Activated T-cell treated with anti-CD3 and anti-CD28 coated beads for 24 hours (primary cell): ENCODE results near the gene TRMT1.

Experiments used
- DNase-seq: peaks from one replicate; pipeline ENCODE4 v3.0.0-alpha.2; 2020; ENCODE audit warnings: low read depth

The TRMT1 gene

DNA sequence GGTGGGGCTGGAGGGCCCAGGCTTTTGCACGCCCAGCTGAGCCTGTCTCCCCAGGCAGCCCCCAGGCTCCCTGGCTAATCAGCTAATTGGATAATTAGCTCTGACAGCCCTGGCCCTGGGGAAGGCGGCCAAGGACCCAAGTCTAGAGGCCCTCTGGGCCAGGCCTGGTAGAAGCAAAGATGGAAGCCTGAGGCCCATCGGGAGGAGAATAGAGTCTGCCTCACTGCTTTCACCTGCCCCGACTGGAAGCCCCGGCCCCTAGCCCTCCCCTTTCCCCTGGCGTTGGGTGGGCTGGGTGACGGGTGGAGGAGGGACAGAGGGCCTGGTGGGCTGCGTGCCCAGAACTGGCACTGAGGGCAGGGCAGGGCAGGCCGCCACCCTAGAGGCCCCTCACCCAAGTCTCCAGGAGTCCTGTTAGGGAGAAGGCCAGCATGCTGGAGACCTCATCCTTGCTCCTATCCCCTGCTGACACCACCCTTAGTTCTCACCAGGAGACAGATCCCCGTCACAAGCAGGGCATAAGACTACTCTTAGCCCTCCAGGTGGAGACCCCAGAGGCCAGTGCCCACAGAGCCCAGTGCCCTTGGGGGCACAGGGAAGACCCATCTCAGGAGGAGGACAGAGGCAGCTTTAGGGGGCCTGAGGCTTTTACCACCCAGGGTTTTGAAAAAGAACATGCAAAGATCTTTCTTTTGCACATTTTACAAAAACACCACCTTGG lies 25.9 kb downstream of the TRMT1 start:
- no peak for DNase-seq

GRCh38 chr19:13089857-13090507 lies 26.6 kb downstream of the TRMT1 start:
- DNase-seq: no peak

DNA sequence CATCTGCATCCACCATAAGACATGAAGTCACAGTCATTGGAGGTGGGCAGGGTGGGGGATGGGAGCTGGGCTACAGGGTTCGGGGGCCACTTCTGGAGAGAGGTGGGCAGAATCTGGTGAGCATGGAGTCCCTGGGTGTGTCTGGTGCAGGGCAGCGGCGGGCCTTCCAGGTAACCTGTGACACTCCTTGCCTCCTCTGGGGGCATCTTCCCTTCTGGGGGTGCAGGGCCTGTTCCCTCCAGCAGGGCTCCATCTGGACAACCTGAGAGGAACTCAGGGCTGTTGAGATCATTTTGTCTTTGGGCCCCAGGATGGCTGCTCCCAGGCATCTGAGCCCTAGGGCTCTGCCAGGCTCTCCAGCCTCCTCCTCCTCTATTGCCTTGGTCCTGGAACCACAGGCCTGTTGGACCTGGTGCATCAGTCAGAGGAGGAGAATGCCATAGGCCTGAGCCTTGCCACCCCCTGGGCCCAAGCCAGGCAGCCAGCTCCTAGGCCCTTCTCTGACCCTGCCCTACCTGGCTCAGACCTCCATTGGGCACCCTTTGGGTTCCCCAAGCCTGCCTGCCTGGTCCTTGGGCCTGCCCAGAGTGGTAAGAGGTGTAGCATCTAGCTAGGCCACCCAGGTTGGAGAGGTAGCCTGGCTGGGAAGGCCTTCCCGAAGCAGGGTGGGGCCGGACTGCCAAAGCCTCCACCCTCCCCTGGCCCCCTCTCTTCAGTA lies 27.2 kb downstream of the TRMT1 start:
- no peak for DNase-seq

- no peak for DNase-seq
Measured at GRCh38 chr19:13087795-13088537, 28.6 kb downstream of the TRMT1 start.

DNA sequence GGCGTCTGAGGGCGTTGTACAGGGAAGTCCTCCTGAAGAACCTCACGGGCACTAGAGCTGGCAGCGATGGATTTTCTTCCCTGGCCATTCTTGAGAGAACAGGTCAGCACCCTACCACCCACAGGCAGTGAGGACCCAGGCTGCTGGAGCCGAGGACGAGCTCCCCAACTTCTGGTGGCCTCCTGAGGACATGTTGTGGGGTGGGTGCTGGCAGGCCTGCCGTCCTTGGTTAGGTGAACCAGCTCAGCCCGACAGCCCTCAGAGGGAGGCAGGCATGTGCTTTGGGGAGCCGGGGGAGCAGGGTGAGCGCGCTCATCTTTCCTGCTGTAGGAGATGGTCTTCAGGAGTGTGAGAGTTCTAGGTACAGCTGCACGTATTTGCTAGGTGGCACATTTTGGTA lies 29.2 kb downstream of the TRMT1 start:
- DNase-seq: no peak

- no peak for DNase-seq
Measured at GRCh38 chr19:13086341-13086740, 30.2 kb downstream of the TRMT1 start.

DNA sequence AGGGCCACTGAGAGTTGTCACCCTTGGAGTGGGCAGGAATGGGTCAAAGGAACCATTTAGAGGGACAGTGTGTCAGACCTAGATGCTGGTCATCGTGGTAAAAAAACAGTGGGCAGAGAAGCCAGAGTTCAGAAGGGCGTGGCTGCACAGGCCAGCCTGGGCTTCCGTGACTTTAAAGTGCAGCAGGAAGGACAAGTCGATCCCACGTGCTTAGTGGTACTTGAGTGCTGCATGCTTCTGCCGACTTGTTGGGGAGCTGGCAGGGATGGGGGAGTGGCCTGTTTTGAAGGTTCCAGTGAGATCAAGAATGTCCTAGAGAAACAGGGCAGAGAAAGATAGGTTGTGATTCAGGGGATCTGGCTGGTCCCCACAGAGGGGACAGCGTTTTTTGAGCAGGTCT lies 30.9 kb downstream of the TRMT1 start:
- no peak for DNase-seq

GRCh38 chr19:13083627-13084026 lies 32.9 kb downstream of the TRMT1 start:
- no peak for DNase-seq

- DNase-seq: no peak
Measured at GRCh38 chr19:13083008-13083404, 33.5 kb downstream of the TRMT1 start.

DNA sequence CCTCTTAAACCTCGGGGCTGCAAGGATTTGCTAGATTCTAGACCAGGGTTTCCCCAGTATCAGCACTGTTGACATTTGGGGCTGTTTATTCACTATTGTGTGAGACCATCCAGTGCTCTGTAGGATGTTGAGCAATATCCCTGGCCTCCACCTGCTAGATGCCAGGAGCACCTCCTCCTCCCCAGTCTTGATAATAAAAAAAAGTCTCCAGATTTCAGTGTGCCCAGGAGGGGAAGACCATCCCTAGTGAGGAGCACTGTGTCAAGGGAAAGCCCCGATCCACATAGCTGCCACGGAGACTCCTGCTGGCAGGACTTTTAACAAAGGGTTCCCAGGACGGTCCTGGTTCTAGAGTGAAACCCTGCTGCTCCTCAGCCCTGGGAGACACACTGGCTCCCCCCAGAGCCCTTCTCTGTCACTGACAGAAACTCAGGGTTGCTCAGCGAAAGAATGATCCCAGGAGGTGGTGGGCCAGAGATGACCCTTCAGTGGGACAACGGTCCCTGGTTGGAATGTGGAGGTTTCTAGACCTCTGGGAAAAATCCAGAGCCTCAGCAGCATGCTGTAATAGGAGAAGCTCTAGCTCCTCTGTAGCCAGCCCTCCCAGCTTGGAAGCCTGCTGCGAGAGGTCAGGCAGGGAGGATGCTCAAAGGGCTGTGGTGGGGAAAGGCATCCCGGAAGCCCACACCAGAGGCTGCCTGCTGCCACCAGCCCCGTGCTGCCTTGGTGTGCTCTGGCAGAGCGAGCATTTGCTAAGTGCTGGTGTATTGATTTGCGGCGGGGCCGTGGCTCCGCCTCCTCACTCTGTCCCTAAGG lies 34.1 kb downstream of the TRMT1 start:
- DNase-seq: no peak

- DNase-seq: no peak
Measured at GRCh38 chr19:13079542-13079986, 37.0 kb downstream of the TRMT1 start.

GRCh38 chr19:13078897-13079541 lies 37.5 kb downstream of the TRMT1 start:
- DNase-seq: no peak

DNA sequence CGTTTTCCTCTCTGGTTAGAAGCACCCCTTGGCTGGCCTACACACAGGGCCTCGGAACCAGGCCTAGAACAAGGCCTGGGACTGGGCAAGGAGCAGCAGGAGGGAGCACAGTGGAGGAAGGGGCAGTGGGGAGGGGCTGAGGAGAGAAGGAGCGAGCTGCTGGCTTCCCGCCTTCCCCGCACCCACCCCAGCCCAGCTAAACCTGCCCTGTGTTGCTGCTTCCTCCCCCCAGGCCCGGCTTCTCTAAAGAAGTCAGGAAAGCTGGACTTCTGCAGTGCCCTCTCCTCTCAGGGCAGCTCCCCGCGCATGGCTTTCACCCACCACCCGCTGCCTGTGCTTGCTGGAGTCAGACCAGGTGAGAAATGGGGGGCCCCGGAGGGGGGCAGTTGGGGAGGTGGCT lies 38.2 kb downstream of the TRMT1 start:
- no peak for DNase-seq

- DNase-seq: no peak
Measured at GRCh38 chr19:13077240-13077639, 39.3 kb downstream of the TRMT1 start.

GRCh38 chr19:13076787-13077186 lies 39.8 kb downstream of the TRMT1 start:
- DNase-seq: no peak

- no peak for DNase-seq
Measured at GRCh38 chr19:13076320-13076719, 40.2 kb downstream of the TRMT1 start.

- DNase-seq: no peak
Measured at GRCh38 chr19:13074378-13074777, 42.2 kb downstream of the TRMT1 start.

GRCh38 chr19:13073263-13073662 lies 43.3 kb downstream of the TRMT1 start:
- no peak for DNase-seq

DNA sequence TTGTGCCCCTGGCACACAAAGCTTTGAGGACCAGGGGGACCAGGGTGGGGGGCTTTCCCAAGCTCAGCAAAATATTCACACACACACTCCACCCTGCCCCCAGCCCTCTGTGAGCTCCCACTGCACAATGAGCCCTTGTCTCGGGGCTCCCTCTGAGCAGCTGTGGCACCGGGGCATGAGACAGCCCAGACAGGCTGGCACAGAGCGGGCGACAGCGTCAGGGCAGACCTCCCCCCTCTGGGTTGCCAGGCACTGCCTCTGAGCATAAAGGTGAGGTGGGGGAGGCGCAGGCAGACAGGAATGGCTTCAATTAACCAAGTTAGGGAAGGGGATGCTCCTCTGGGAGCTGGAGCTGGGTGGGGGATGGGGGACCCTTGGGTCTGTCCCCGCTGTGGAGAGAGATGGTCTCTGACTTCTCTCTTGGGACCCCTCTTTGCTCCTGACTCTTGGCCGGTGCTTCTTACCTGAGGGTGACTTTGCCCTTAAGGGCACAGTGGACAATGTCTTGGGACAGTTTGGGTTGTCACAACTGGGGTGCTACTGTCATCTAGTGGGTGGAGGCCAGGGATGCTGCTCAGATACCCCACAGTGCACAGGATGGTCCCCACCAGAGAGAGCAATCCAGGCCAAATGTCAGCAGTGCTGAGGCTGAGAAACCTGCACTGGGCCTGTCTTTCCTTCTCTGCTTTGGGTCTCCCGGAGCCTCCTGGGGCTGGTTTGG lies 44.2 kb downstream of the TRMT1 start:
- DNase-seq: no peak

DNA sequence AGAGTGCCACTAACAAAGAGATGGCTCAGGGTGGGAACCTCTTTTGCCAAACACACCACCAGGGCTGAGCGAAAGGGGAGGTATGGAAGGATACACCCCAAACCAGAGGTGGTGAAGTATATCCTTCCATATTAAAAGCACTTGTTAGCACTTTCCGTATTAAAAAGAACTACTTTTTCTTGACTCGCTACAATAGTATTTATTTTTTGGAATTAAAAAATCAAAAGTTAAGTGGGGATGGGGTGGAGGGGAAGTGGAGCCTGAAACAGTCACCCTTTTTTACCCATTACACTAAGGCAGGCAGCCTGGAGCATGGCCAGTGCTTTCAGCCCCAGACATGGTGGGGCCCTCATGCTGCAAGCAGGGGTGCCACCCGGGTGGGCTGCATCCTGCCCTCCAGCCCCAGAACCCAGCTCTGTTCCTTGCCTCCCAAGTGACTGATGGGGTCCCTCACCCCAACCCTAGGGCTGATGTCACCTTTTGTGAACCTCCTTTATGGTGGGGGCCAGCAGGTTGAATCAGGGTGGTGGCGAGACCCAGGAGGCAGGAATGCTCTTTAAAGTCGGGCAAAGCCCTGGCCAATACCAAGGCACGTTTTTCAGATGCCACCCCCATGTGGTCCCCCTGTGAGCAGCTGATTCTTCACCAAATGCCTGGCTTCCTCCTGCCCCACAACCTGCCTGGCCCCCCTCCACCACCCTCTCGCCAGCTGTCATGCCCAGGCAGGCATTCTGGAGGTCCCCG lies 44.9 kb downstream of the TRMT1 start:
- no peak for DNase-seq
